Tibial nerve (tissue), 4 donors: ENCODE results near the gene LRFN3. TPM values are rescaled to one million over a fixed set of nuclear protein-coding genes. Genes with fewer than 3 reads are reported as not detected.

Experiments
- DNase-seq, 2 donors: peaks; one replicate each; pipeline ENCODE4 v3.0.0-alpha.2; 2019; ENCODE audit warnings: low spot score in 2 of 2
- H3K27ac ChIP-seq, 4 donors: fragments of 200-600 bp; sonication (generic) in 3 of 4; one replicate each; pipeline ENCODE4 v1.5.1; 2017 to 2019; ENCODE audit warnings: mild to moderate bottlenecking in 1 of 4
- H3K27me3 ChIP-seq, 2 donors: fragments of 200-600 bp; sonication (generic) in 1 of 2; one replicate each; pipeline versions ENCODE4 v1.5.1 to v1.6.0; 2017 to 2019
- H3K36me3 ChIP-seq, 3 donors: fragments of 200-600 bp; sonication (generic); one replicate each; pipeline ENCODE4 v1.5.1; 2018 to 2019
- H3K4me1 ChIP-seq, 4 donors: fragments of 200-600 bp; sonication (generic) in 3 of 4; one replicate each; pipeline ENCODE4 v1.5.1; 2017 to 2019
- H3K4me3 ChIP-seq, 4 donors: fragments of 200-600 bp; sonication (generic) in 3 of 4; one replicate each; pipeline ENCODE4 v1.5.1; 2017 to 2019; ENCODE audit warnings: mild to moderate bottlenecking in 1 of 4, moderate library complexity in 1 of 4
- H3K9me3 ChIP-seq, 4 donors: fragments of 200-600 bp; sonication (generic) in 3 of 4; one replicate each; pipeline ENCODE4 v1.5.1; 2017 to 2019
- EP300 ChIP-seq, 2 donors: sonication (generic); formaldehyde crosslinking; IDR thresholded peaks; one replicate each; pipeline ENCODE4 v1.6.1; 2017; ENCODE audit warnings: antibody characterized with exemption in 2 of 2, mild to moderate bottlenecking in 1 of 2
- POLR2A ChIP-seq, 2 donors: fragments of 450-650 bp; IDR thresholded peaks; one replicate each; pipeline ENCODE4 v1.6.1; 2017; ENCODE audit warnings: antibody characterized with exemption in 2 of 2, mild to moderate bottlenecking in 2 of 2, moderate library complexity in 2 of 2
- WGBS, 2 donors: methylation state at CpG; one replicate each; pipeline ENCODE4 v1.1.5; 2018; 5-methylcytosine and 5-hydroxymethylcytosine counted together
- total RNA-seq, 4 donors: library from RNA; depleted of rRNA; stranded (reverse); fragments of >200 nt; gene quantifications; one replicate each; pipeline ENCODE4 v1.1.0, GENCODE V29; 2016
- TF ChIP-seq, protein P1 (sequence below), 5 experiments: fragments of 200-600 bp in 3 of 5; fragments of 450-650 bp in 2 of 5; sonication (generic) in 3 of 5; IDR thresholded peaks; one replicate each; pipeline ENCODE4 v1.5.1; 2016 to 2019; ENCODE audit warnings: antibody characterized with exemption in 5 of 5, mild to moderate bottlenecking in 3 of 5, moderate library complexity in 2 of 5

Gene LRFN3
- total RNA-seq, 4 donors from 2014 or later = 5.0 to 20.4 (median 8.6) TPM

DNA sequence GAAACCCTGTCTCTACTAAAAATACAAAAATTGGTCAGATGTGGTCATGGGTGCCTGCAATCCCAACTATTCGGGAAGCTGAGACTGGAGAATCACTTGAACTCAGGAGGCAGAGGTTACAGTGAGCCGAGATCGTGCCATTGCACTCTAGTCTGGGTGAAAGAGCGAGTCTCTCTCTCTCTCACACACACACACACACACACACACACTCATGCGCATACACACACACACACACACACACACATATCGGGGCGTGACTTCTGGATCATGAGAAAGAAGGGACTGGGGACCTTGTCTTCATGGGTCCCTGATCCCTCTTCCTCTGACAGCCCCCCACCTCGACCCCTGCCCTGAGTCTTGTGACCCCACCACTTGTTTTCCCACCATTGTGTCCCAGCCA, 47.0 kb downstream of the LRFN3 start:
- no peak for DNase-seq
- peaks cover 0 to 56% of the 10 kb centered on the region in 2 donors for H3K27me3 ChIP-seq
- WGBS, 2 donors = 76 to 79% methylated on average over 8 of the region's 8 CpGs
- peaks cover 0 to 11% (median 3%) of the 10 kb centered on the region in 4 donors for H3K4me1 ChIP-seq
- TF ChIP-seq POLR2A (IDR thresholded peaks at IDR 0.05) = no peak
- TF ChIP-seq EP300 (IDR thresholded peaks at IDR 0.05) = no peak
- TF ChIP-seq, protein P1, sequence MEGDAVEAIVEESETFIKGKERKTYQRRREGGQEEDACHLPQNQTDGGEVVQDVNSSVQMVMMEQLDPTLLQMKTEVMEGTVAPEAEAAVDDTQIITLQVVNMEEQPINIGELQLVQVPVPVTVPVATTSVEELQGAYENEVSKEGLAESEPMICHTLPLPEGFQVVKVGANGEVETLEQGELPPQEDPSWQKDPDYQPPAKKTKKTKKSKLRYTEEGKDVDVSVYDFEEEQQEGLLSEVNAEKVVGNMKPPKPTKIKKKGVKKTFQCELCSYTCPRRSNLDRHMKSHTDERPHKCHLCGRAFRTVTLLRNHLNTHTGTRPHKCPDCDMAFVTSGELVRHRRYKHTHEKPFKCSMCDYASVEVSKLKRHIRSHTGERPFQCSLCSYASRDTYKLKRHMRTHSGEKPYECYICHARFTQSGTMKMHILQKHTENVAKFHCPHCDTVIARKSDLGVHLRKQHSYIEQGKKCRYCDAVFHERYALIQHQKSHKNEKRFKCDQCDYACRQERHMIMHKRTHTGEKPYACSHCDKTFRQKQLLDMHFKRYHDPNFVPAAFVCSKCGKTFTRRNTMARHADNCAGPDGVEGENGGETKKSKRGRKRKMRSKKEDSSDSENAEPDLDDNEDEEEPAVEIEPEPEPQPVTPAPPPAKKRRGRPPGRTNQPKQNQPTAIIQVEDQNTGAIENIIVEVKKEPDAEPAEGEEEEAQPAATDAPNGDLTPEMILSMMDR (IDR thresholded peaks at IDR 0.05) = no peak
- H3K9me3 ChIP-seq = no peaks in the 10 kb centered on the region
- H3K27ac ChIP-seq = no peak overlapping the region
- H3K36me3 ChIP-seq = no peaks in the 10 kb centered on the region
- H3K4me3 ChIP-seq = no peak overlapping the region

DNA sequence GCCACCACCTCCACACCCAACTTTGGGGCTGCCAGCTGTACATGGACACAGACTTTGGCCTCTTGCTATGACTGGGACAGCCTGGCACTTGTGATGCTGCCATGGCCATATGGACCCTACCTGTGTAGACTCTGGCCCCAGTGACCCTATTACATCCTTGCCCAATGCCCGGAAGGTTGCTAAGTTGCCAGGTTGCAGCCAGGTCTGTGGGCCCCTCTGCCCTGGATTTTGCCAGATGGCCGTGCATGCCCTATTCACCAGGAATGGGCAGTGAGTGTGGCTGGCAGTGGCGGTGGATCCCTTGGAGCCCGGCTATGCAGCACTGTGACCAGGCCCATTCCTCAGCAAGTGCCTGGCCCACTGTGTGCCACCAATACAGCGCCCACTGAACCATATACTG, 49.9 kb downstream of the LRFN3 start:
- H3K36me3 ChIP-seq = no peaks in the 10 kb centered on the region
- no peak overlapping the region for H3K4me3 ChIP-seq
- no peak overlapping the region for H3K27ac ChIP-seq
- H3K4me1 ChIP-seq = peaks cover 0 to 11% (median 3%) of the 10 kb centered on the region in 4 donors
- no peak for DNase-seq
- 90 to 96% methylated on average over 4 to 5 of the region's 5 CpGs for WGBS, 2 donors
- peaks cover 0 to 44% of the 10 kb centered on the region in 2 donors for H3K27me3 ChIP-seq
- TF ChIP-seq, protein P1 (IDR thresholded peaks at IDR 0.05) = no peak
- TF ChIP-seq EP300 (IDR thresholded peaks at IDR 0.05) (no peak), POLR2A (IDR thresholded peaks at IDR 0.05) (no peak)
- H3K9me3 ChIP-seq = no peaks in the 10 kb centered on the region

DNA sequence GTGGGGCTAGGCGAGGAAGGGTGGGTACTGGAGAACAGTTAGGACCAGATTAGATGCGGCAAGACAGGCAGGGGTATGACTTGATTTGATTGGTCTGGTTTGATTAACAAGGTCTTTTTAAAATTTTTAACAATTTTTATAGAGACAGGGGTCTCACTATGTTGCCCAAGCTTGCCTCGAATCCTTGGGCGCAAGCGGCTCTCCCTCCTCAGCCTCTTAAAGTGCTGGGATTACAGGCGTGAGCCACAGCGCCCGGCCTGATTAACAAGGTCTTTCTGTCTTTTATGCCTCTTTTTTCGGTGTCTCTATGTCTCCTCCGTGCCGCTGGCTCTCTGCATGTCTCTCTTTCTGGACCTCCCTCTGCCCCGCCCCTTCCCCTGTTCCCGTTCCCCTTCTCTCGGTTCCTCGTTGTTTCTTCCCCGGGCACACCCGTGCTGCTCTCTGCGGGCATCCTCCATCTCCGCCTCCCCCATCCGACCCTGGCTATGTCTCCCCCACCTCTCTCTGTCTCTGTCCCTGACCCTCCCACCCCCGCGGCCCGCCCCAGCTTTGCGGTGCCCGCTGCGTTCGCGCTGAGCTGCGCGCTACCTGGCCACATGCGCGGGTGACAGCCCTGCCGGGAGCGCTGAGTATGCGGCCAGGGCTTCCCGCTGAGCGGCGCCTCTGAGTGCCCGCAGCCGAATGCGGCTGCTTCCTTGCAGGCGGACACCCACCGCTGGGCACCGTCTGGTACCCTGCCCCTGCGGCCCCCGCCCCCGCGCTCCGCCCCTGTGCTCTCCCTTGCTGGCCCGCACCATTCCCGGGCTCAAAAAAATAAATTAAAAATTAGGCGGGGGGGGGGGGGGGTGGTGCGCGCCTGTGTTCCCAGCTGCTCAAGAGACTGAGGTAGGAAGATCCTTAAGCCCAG, 50.7 kb downstream of the LRFN3 start:
- peak overlapping the region in 2 of 4 donors; percentile 24 to 29 for H3K4me3 ChIP-seq
- no peaks in the 10 kb centered on the region for H3K9me3 ChIP-seq
- WGBS, 2 donors = 8 to 9% methylated on average over 47 of the region's 54 CpGs
- no peak for DNase-seq
- H3K4me1 ChIP-seq = peaks cover 0 to 11% (median 3%) of the 10 kb centered on the region in 4 donors
- H3K36me3 ChIP-seq = no peaks in the 10 kb centered on the region
- peaks cover 0 to 44% of the 10 kb centered on the region in 2 donors for H3K27me3 ChIP-seq
- TF ChIP-seq EP300 (IDR thresholded peaks at IDR 0.05) (no peak), POLR2A (IDR thresholded peaks at IDR 0.05) (no peak)
- TF ChIP-seq, protein P1 (IDR thresholded peaks at IDR 0.05) = no peak
- H3K27ac ChIP-seq = no peak overlapping the region

DNA sequence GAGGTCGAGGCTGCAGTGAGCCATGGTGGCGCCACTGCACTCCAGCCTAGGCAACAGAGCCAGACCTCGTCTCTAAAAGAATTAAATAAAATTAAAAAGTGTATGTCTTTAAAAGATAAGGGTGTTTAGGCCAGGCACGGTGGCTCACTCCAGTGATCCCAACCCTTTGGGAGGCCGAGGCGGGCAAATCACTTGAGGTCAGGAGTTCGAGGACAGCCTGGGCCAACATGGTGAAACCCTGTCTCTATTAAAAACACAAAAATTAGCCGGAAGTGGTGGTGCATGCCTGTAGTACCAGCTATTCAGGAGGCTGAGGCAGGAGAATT, 51.4 kb downstream of the LRFN3 start:
- TF ChIP-seq, protein P1 (IDR thresholded peaks at IDR 0.05) = no peak
- TF ChIP-seq EP300 (IDR thresholded peaks at IDR 0.05) (no peak), POLR2A (IDR thresholded peaks at IDR 0.05) (no peak)
- no peaks in the 10 kb centered on the region for H3K9me3 ChIP-seq
- WGBS, 2 donors = 33 to 37% methylated on average over 8 of the region's 8 CpGs
- H3K4me3 ChIP-seq = peak overlapping the region in 1 of 4 donors; percentile 29
- no peaks in the 10 kb centered on the region for H3K36me3 ChIP-seq
- no peak for DNase-seq
- peaks cover 0 to 44% of the 10 kb centered on the region in 2 donors for H3K27me3 ChIP-seq
- no peak overlapping the region for H3K27ac ChIP-seq
- H3K4me1 ChIP-seq = peaks cover 0 to 11% (median 3%) of the 10 kb centered on the region in 4 donors

DNA sequence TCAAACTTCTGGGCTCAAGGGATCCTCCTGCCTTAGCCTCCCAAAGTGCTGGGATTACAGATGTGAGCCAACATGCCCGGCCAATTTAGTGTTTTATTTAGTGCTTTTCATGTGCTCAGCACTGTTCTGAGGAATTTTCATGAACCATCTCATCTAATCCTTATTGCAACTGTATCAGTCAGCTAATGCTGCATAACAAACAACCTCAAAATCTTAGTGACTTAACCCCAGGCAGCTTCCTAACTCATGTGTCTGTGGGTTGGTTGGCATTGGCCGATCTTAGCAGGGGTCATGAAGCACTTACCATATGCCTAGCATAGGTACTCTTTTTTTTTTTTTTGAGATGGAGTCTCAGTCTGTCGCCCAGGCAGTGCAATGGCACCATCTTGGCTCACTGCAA, 52.6 kb downstream of the LRFN3 start:
- peaks cover 0 to 44% of the 10 kb centered on the region in 2 donors for H3K27me3 ChIP-seq
- H3K4me3 ChIP-seq = no peak overlapping the region
- H3K4me1 ChIP-seq = peaks cover 0 to 14% (median 4%) of the 10 kb centered on the region in 4 donors
- 85 to 89% methylated on average over 3 of the region's 3 CpGs for WGBS, 2 donors
- DNase-seq = no peak
- no peaks in the 10 kb centered on the region for H3K9me3 ChIP-seq
- no peaks in the 10 kb centered on the region for H3K36me3 ChIP-seq
- TF ChIP-seq POLR2A (IDR thresholded peaks at IDR 0.05) = no peak
- no peak for TF ChIP-seq EP300 (IDR thresholded peaks at IDR 0.05)
- TF ChIP-seq, protein P1 (IDR thresholded peaks at IDR 0.05) = no peak
- no peak overlapping the region for H3K27ac ChIP-seq
